HCT116 (cell line): ENCODE results near the gene LY6G5B. TPM values are rescaled to one million over a fixed set of nuclear protein-coding genes. Genes with fewer than 3 reads are reported as not detected.

Experiments
- ATAC-seq: fragments of 200-7000 bp; cut with Tn5 transposase; 2 replicates; pipeline ENCODE4 v1.9.1; 2020; ENCODE audit warnings: mild to moderate bottlenecking, moderate library complexity
- BruUV-seq: library from RNA; stranded (reverse); fragments of 400-500 nt; replicated peaks from 2 replicates; lab custom pipeline; 2021; lab: Mats Ljungman, UMichigan
- CTCF ChIA-PET: fragments of 300-600 bp; sonication (Branson Sonifier 250); formaldehyde crosslinking; loops from one replicate; lab custom pipeline; 2021; ENCODE audit warnings: antibody characterized with exemption; lab: Charles Lee
- POLR2A ChIA-PET: fragments of 300-600, 350-600 bp; sonication (Branson Sonifier 250); formaldehyde crosslinking; loops from one replicate; lab custom pipeline; 2021; ENCODE audit warnings: antibody characterized with exemption; lab: Charles Lee
- RAD21 ChIA-PET, 2 experiments: fragments of 300-600 bp; sonication (Branson Sonifier 250); formaldehyde crosslinking; loops; one replicate each; lab custom pipeline; 2023; ENCODE audit warnings: low total read pairs in 2 of 2; ENCODE audit not compliant: uncharacterized antibody in 2 of 2, unreplicated experiment in 2 of 2, low non-redundant PET in 1 of 2; lab: Charles Lee
- DNase-seq: peaks from one replicate; pipeline ENCODE4 v3.0.0-alpha.2; 2010; ENCODE audit warnings: low read depth, low spot score
- H2AFZ ChIP-seq: fragments of 200-600 bp; shearing (Covaris generic), sonication (generic); 2 replicates; pipeline ENCODE4 v1.6.1; 2017; ENCODE audit warnings: low read depth, mixed run types, mixed read lengths, antibody characterized with exemption, low read length; ENCODE audit not compliant: poor library complexity, severe bottlenecking
- H3K27ac ChIP-seq: 2 replicates; pipeline ENCODE4 v1.5.1; 2012; ENCODE audit warnings: low read depth, low read length
- H3K27me3 ChIP-seq: fragments of 200-600 bp; sonication (generic); 2 replicates; pipeline ENCODE4 v1.6.1; 2016; ENCODE audit warnings: mixed run types, low read length, mixed read lengths; ENCODE audit not compliant: insufficient read depth
- H3K36me3 ChIP-seq, 2 experiments: fragments of 200-500 bp in 1 of 2; fragments of 200-600 bp in 1 of 2; sonication (Bioruptor generic) in 1 of 2; sonication (generic) in 1 of 2; 2 replicates each; pipeline versions ENCODE4 v1.5.1 to v1.6.1; 2014 to 2016; ENCODE audit warnings: low read length in 2 of 2, inconsistent platforms in 1 of 2, mixed read lengths in 1 of 2, mixed run types in 1 of 2; ENCODE audit not compliant: insufficient read depth in 2 of 2, control insufficient read depth in 1 of 2
- H3K4me1 ChIP-seq, 2 experiments: fragments of 200-600 bp in 1 of 2; sonication (generic) in 1 of 2; 2 replicates each; pipeline versions ENCODE4 v1.5.1 to v1.6.1; 2012 to 2017; ENCODE audit warnings: low read length in 2 of 2, inconsistent platforms in 1 of 2, mild to moderate bottlenecking in 1 of 2, mixed read lengths in 1 of 2, mixed run types in 1 of 2, moderate library complexity in 1 of 2; ENCODE audit not compliant: insufficient read depth in 2 of 2, control insufficient read depth in 1 of 2
- H3K4me2 ChIP-seq: fragments of 200-600 bp; sonication (generic); 2 replicates; pipeline ENCODE4 v1.6.1; 2017; ENCODE audit warnings: mixed run types, low read length, mixed read lengths
- H3K4me3 ChIP-seq, 2 experiments: fragments of 200-600 bp in 1 of 2; sonication (generic) in 1 of 2; replicated peaks in 1 of 2; 2 replicates each; pipeline ENCODE4 v1.5.1; 2011 to 2016; ENCODE audit warnings: low read length in 2 of 2, control low read depth in 1 of 2, low read depth in 1 of 2, mild to moderate bottlenecking in 1 of 2, mixed read lengths in 1 of 2, mixed run types in 1 of 2
- H3K79me2 ChIP-seq: fragments of 200-600 bp; sonication (generic); 2 replicates; pipeline ENCODE4 v1.6.1; 2017; ENCODE audit warnings: mild to moderate bottlenecking, mixed run types, low read length, moderate library complexity, mixed read lengths; ENCODE audit not compliant: insufficient read depth
- H3K9ac ChIP-seq: fragments of 200-600 bp; sonication (generic); 2 replicates; pipeline ENCODE4 v1.6.1; 2016; ENCODE audit warnings: low read length, mixed read lengths
- H3K9me2 ChIP-seq: fragments of 200-600 bp; sonication (generic), shearing (Covaris generic); 2 replicates; pipeline ENCODE4 v1.6.1; 2017; ENCODE audit warnings: mixed run types, mild to moderate bottlenecking, moderate library complexity; ENCODE audit not compliant: insufficient read depth
- H3K9me3 ChIP-seq, 2 experiments: fragments of 200-500 bp in 1 of 2; fragments of 200-600 bp in 1 of 2; sonication (Bioruptor generic) in 1 of 2; sonication (generic) in 1 of 2; 2 replicates each; pipeline ENCODE4 v1.6.1; 2014 to 2017; ENCODE audit warnings: low read length in 2 of 2, mixed read lengths in 2 of 2, inconsistent platforms in 1 of 2, low read depth in 1 of 2, mild to moderate bottlenecking in 1 of 2, mixed run types in 1 of 2, moderate library complexity in 1 of 2; ENCODE audit not compliant: control insufficient read depth in 1 of 2, insufficient read depth in 1 of 2
- H4K20me1 ChIP-seq: fragments of 200-600 bp; sonication (generic), shearing (Covaris generic); 2 replicates; pipeline ENCODE4 v1.6.1; 2017; ENCODE audit warnings: mixed run types, mild to moderate bottlenecking, moderate library complexity; ENCODE audit not compliant: insufficient read depth
- CEBPB ChIP-seq: IDR thresholded peaks from 2 replicates; pipeline ENCODE4 v1.6.1; 2012; ENCODE audit warnings: low read depth
- ELF1 ChIP-seq: IDR thresholded peaks from 2 replicates; pipeline ENCODE4 v1.6.1; 2012; ENCODE audit warnings: low read depth, borderline replicate concordance
- EZH2 ChIP-seq: fragments of 200-600 bp; sonication (generic); IDR thresholded peaks from 2 replicates; pipeline ENCODE4 v1.6.1; 2017; ENCODE audit warnings: antibody characterized with exemption, mixed run types
- POLR2AphosphoS5 ChIP-seq: IDR thresholded peaks from 2 replicates; pipeline ENCODE4 v1.6.1; 2011; ENCODE audit warnings: mild to moderate bottlenecking, low read depth, low read length, moderate library complexity
- intact Hi-C: fragments of 100-400 bp; cut with micrococcal nuclease; formaldehyde crosslinking; loops from 2 replicates; pipeline ENCODE4 v1.10.0; 2022
- total RNA-seq: library from RNA; stranded (reverse); gene quantifications from one replicate; pipeline ENCODE4 v1.2.1, GENCODE V29; 2021; ENCODE audit not compliant: unreplicated experiment
- TF ChIP-seq, protein P1 (sequence below): IDR thresholded peaks from 2 replicates; pipeline ENCODE4 v1.6.1; 2012; ENCODE audit warnings: low read depth
- TF ChIP-seq, protein P2 (sequence below): IDR thresholded peaks from 2 replicates; pipeline ENCODE4 v1.6.1; 2012

LY6G5B gene
- total RNA-seq, 1 experiment from 2014 or later, result 15.4 TPM

GRCh38 chr6:31621991-31622390 is 47.8 kb upstream of the LY6G5B start:
- ChIA-PET CTCF (no interaction called here), RAD21 (no interaction called here), POLR2A (interaction anchor here (0.7 to 0.8 kb wide), 2 partner anchors 30 to 43 kb away, joined by 3 read pairs; partner anchors contain the start of gene GPANK1)
- H3K4me3 ChIP-seq, result peak overlapping the region; percentile 99 to 100
- peaks cover 62% of the 10 kb centered on the region for H3K79me2 ChIP-seq
- peak overlapping the region; percentile 90 for H3K27ac ChIP-seq
- H3K9ac ChIP-seq, result peak overlapping the region; percentile 98
- H2AFZ ChIP-seq, result no peak overlapping the region
- no peak for ATAC-seq
- H3K4me2 ChIP-seq, result peak overlapping the region; percentile 91
- no peak for TF ChIP-seq EZH2
- no peak for TF ChIP-seq CEBPB
- no peak for TF ChIP-seq ELF1
- TF ChIP-seq POLR2AphosphoS5, result no peak
- TF ChIP-seq, protein P1, sequence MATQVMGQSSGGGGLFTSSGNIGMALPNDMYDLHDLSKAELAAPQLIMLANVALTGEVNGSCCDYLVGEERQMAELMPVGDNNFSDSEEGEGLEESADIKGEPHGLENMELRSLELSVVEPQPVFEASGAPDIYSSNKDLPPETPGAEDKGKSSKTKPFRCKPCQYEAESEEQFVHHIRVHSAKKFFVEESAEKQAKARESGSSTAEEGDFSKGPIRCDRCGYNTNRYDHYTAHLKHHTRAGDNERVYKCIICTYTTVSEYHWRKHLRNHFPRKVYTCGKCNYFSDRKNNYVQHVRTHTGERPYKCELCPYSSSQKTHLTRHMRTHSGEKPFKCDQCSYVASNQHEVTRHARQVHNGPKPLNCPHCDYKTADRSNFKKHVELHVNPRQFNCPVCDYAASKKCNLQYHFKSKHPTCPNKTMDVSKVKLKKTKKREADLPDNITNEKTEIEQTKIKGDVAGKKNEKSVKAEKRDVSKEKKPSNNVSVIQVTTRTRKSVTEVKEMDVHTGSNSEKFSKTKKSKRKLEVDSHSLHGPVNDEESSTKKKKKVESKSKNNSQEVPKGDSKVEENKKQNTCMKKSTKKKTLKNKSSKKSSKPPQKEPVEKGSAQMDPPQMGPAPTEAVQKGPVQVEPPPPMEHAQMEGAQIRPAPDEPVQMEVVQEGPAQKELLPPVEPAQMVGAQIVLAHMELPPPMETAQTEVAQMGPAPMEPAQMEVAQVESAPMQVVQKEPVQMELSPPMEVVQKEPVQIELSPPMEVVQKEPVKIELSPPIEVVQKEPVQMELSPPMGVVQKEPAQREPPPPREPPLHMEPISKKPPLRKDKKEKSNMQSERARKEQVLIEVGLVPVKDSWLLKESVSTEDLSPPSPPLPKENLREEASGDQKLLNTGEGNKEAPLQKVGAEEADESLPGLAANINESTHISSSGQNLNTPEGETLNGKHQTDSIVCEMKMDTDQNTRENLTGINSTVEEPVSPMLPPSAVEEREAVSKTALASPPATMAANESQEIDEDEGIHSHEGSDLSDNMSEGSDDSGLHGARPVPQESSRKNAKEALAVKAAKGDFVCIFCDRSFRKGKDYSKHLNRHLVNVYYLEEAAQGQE, result no peak
- TF ChIP-seq, protein P2, sequence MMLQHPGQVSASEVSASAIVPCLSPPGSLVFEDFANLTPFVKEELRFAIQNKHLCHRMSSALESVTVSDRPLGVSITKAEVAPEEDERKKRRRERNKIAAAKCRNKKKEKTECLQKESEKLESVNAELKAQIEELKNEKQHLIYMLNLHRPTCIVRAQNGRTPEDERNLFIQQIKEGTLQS, result no peak
- peaks cover 6 to 18% of the 10 kb centered on the region in 2 experiments; a peak in 3 of 4 replicates for H3K4me1 ChIP-seq
- H3K27me3 ChIP-seq, result no peaks in the 10 kb centered on the region
- intact Hi-C loops, result no loop called here
- BruUV-seq, result no TSS peak
- H3K9me2 ChIP-seq, result no peaks in the 10 kb centered on the region
- peaks cover 24 to 56% of the 10 kb centered on the region in 2 experiments for H3K36me3 ChIP-seq
- no peak for DNase-seq
- H4K20me1 ChIP-seq, result no peaks in the 10 kb centered on the region
- no peaks in the 10 kb centered on the region for H3K9me3 ChIP-seq
